H9 (cell line): Measurements from ENCODE around the gene ERRFI1. TPM values are rescaled to one million over a fixed set of nuclear protein-coding genes. Genes with fewer than 3 reads are reported as not detected.

Source experiments
- DNase-seq: peaks from one replicate; pipeline ENCODE4 v3.0.0-alpha.2; 2017
- H2AFZ ChIP-seq: one replicate; pipeline ENCODE4 v1.6.1; 2013; ENCODE audit warnings: mild to moderate bottlenecking, low read length, control low read depth, moderate library complexity
- H2AK5ac ChIP-seq: 2 replicates; pipeline ENCODE4 v1.6.1; 2013; ENCODE audit warnings: low read length, control low read depth, mixed read lengths; ENCODE audit not compliant: insufficient read length
- H2BK120ac ChIP-seq: one replicate; pipeline ENCODE4 v1.6.1; 2013; ENCODE audit warnings: low read depth, mild to moderate bottlenecking, low read length, control low read depth, inconsistent platforms; ENCODE audit not compliant: poor library complexity, severe bottlenecking
- H2BK12ac ChIP-seq: 2 replicates; pipeline ENCODE4 v1.6.1; 2013; ENCODE audit warnings: low read length, control low read depth, mixed read lengths, low read depth; ENCODE audit not compliant: insufficient read length
- H2BK15ac ChIP-seq: 2 replicates; pipeline ENCODE4 v1.6.1; 2013; ENCODE audit warnings: low read depth, low read length, control low read depth
- H2BK20ac ChIP-seq: one replicate; pipeline ENCODE4 v1.6.1; 2013; ENCODE audit warnings: low read depth, mild to moderate bottlenecking, low read length, control low read depth, inconsistent platforms; ENCODE audit not compliant: poor library complexity, severe bottlenecking
- H2BK5ac ChIP-seq: 2 replicates; pipeline ENCODE4 v1.6.1; 2013; ENCODE audit warnings: low read length, control low read depth, mixed read lengths; ENCODE audit not compliant: insufficient read length
- H3K14ac ChIP-seq: 2 replicates; pipeline ENCODE4 v1.6.1; 2013; ENCODE audit warnings: low read length, control low read depth; ENCODE audit not compliant: insufficient read depth
- H3K18ac ChIP-seq: 2 replicates; pipeline ENCODE4 v1.6.1; 2013; ENCODE audit warnings: low read depth, mild to moderate bottlenecking, mixed read lengths, low read length, control low read depth; ENCODE audit not compliant: insufficient read length
- H3K23ac ChIP-seq: 2 replicates; pipeline ENCODE4 v1.6.1; 2013; ENCODE audit warnings: low read length, control low read depth, mixed read lengths, low read depth; ENCODE audit not compliant: insufficient read length
- H3K23me2 ChIP-seq: 2 replicates; pipeline ENCODE4 v1.6.1; 2013; ENCODE audit warnings: low read depth, mild to moderate bottlenecking, mixed read lengths, low read length, control low read depth; ENCODE audit not compliant: insufficient read length, poor library complexity, severe bottlenecking
- H3K27ac ChIP-seq: 2 replicates; pipeline ENCODE4 v1.5.1; 2013; ENCODE audit warnings: low read length, control low read depth, mixed read lengths, low read depth; ENCODE audit not compliant: insufficient read length
- H3K27me3 ChIP-seq: 2 replicates; pipeline ENCODE4 v1.6.1; 2013; ENCODE audit warnings: low read length, control low read depth, inconsistent platforms; ENCODE audit not compliant: insufficient read depth
- H3K4ac ChIP-seq: 2 replicates; pipeline ENCODE4 v1.6.1; 2013; ENCODE audit warnings: low read depth, mild to moderate bottlenecking, control low read depth, inconsistent platforms, low read length, moderate library complexity
- H3K4me1 ChIP-seq: 2 replicates; pipeline ENCODE4 v1.6.1; 2013; ENCODE audit warnings: low read length, control low read depth, inconsistent platforms; ENCODE audit not compliant: insufficient read depth
- H3K4me2 ChIP-seq: 2 replicates; pipeline ENCODE4 v1.6.1; 2013; ENCODE audit warnings: low read length, control low read depth, mixed read lengths; ENCODE audit not compliant: insufficient read length, insufficient read depth
- H3K56ac ChIP-seq: 2 replicates; pipeline ENCODE4 v1.6.1; 2013; ENCODE audit warnings: low read depth, mild to moderate bottlenecking, mixed read lengths, low read length, control low read depth; ENCODE audit not compliant: insufficient read length
- H3K79me1 ChIP-seq: 2 replicates; pipeline ENCODE4 v1.6.1; 2013; ENCODE audit warnings: low read depth, mild to moderate bottlenecking, moderate library complexity, low read length, control low read depth, inconsistent platforms; ENCODE audit not compliant: insufficient read depth, poor library complexity, severe bottlenecking
- H3K79me2 ChIP-seq: 2 replicates; pipeline ENCODE4 v1.6.1; 2013; ENCODE audit warnings: low read length, control low read depth, inconsistent platforms; ENCODE audit not compliant: insufficient read depth
- H3K9ac ChIP-seq: 2 replicates; pipeline ENCODE4 v1.6.1; 2013; ENCODE audit warnings: low read length, control low read depth, mixed read lengths; ENCODE audit not compliant: insufficient read length; ENCODE audit errors: extremely low read depth
- H3K9me3 ChIP-seq: one replicate; pipeline ENCODE4 v1.6.1; 2013; ENCODE audit warnings: low read depth, low read length, inconsistent platforms; ENCODE audit not compliant: control insufficient read depth
- H3T11ph ChIP-seq: one replicate; pipeline ENCODE4 v1.6.1; 2013; ENCODE audit warnings: mild to moderate bottlenecking, low read length, control low read depth, inconsistent platforms
- H4K20me1 ChIP-seq: one replicate; pipeline ENCODE4 v1.6.1; 2013; ENCODE audit not compliant: control insufficient read depth, insufficient read length, insufficient read depth
- H4K5ac ChIP-seq: 2 replicates; pipeline ENCODE4 v1.6.1; 2013; ENCODE audit warnings: low read depth, mild to moderate bottlenecking, mixed read lengths, low read length, control low read depth; ENCODE audit not compliant: insufficient read length
- H4K8ac ChIP-seq: replicated peaks from 2 replicates; pipeline ENCODE4 v1.6.1; 2013; ENCODE audit warnings: low read length, control low read depth, mixed read lengths, low read depth; ENCODE audit not compliant: insufficient read length
- H4K91ac ChIP-seq: 2 replicates; pipeline ENCODE4 v1.6.1; 2013; ENCODE audit warnings: low read depth, mild to moderate bottlenecking, moderate library complexity, mixed read lengths, low read length, control low read depth; ENCODE audit not compliant: insufficient read length
- H3K27ac Mint-ChIP-seq, 3 experiments: 2 replicates in 2 of 3; 3 replicates in 1 of 3; pipeline ENCODE4 v1.8.0; 2020 to 2021; ENCODE audit warnings: mixed read lengths in 3 of 3, mild to moderate bottlenecking in 1 of 3, moderate library complexity in 1 of 3
- H3K27me3 Mint-ChIP-seq: 2 replicates; pipeline ENCODE4 v1.8.0; 2021; ENCODE audit warnings: low read depth, mild to moderate bottlenecking, moderate library complexity, mixed read lengths
- H3K36me3 Mint-ChIP-seq, 3 experiments: 2 replicates in 2 of 3; 3 replicates in 1 of 3; pipeline ENCODE4 v1.8.0; 2020 to 2021; ENCODE audit warnings: low read depth in 3 of 3, mixed read lengths in 3 of 3; ENCODE audit not compliant: insufficient read depth in 1 of 3
- H3K4me1 Mint-ChIP-seq, 2 experiments: 2 replicates each; pipeline ENCODE4 v1.8.0; 2020; ENCODE audit warnings: mixed read lengths in 2 of 2
- H3K4me3 Mint-ChIP-seq, 2 experiments: 2 replicates in 1 of 2; 3 replicates in 1 of 2; pipeline ENCODE4 v1.8.0; 2020 to 2021; ENCODE audit warnings: mild to moderate bottlenecking in 2 of 2, mixed read lengths in 2 of 2, moderate library complexity in 1 of 2
- H3K9me3 Mint-ChIP-seq, 2 experiments: 2 replicates in 1 of 2; 3 replicates in 1 of 2; pipeline ENCODE4 v1.8.0; 2020; ENCODE audit warnings: mild to moderate bottlenecking in 2 of 2, mixed read lengths in 2 of 2, moderate library complexity in 1 of 2
- WGBS: extraction: QIAGEN DNeasy Blood & Tissue Kit; methylation state at CpG from one replicate; pipeline ENCODE4 v1.1.7; 2013; ENCODE audit warnings: missing lambda C conversion rate, low lambda C conversion rate, mixed read lengths; ENCODE audit not compliant: insufficient read length; ENCODE audit errors: extremely low coverage; 5-methylcytosine and 5-hydroxymethylcytosine counted together
- total RNA-seq: library from RNA; stranded (reverse); gene quantifications from 2 replicates; pipeline ENCODE4 v1.2.1, GENCODE V29; 2021
- TF ChIP-seq, protein P1 (sequence below): fragments of 200-600 bp; sonication (generic); conservative IDR thresholded peaks from 3 replicates; pipeline ENCODE4 v1.8.0; 2021; ENCODE audit warnings: antibody characterized with exemption, mild to moderate bottlenecking

Gene ERRFI1
- total RNA-seq, 1 experiment from 2014 or later, result 20.8 TPM

DNA sequence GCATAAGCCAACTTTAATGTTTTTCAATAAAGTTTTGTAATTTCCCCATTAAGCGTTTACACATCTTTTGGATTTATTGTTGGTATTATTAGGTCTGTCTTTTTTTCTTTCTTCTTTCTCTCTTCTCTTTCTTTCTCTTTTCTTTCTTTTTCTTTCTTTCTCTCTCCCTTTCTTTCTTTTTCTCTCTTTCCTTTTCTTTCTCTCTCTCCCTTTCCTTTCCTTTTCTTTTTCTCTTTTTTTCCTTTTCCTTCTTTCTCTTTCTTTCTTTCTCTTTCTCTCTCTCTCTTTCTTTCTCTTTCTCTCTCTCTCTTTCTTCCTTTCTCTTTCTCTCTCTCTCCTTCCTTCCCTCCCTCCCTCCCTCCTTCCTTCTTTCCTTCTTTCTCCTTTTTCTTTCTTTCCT, 31.3 kb downstream of the ERRFI1 start:
- peaks cover 13 to 45% of the 10 kb centered on the region in 2 experiments for H3K4me1 Mint-ChIP-seq
- no CpG with 5 or more reads among the region's 1 CpG for WGBS

More for the DNA sequence above, 31.3 kb downstream of the ERRFI1 start:
- Histone ChIP-seq H2BK15ac (no peak overlapping the region), H4K91ac (no peak overlapping the region), H3K18ac (no peak overlapping the region), H2AFZ (no peak overlapping the region), H2BK120ac (no peak overlapping the region), H4K8ac (no peak overlapping the region), H3K9me3 (no peaks in the 10 kb centered on the region), H4K5ac (no peak overlapping the region), H3K23ac (no peak overlapping the region), H3K27me3 (no peaks in the 10 kb centered on the region), H3K23me2 (no peaks in the 10 kb centered on the region), H3K4me1 (no peaks in the 10 kb centered on the region), H2BK5ac (no peak overlapping the region), H4K20me1 (peaks cover 3% of the 10 kb centered on the region), H2BK20ac (no peak overlapping the region), H3T11ph (no peak overlapping the region), H3K79me2 (no peaks in the 10 kb centered on the region), H2BK12ac (no peak overlapping the region), H3K27ac (no peak overlapping the region), H3K4ac (no peak overlapping the region), H2AK5ac (no peak overlapping the region), H3K4me2 (no peak overlapping the region), H3K56ac (no peak overlapping the region), H3K79me1 (no peaks in the 10 kb centered on the region), H3K9ac (no peak overlapping the region), H3K14ac (no peak overlapping the region)
- no peak for DNase-seq
- H3K4me3 Mint-ChIP-seq, result no peak overlapping the region
- no peak overlapping the region for H3K27ac Mint-ChIP-seq
- H3K27me3 Mint-ChIP-seq, result no peaks in the 10 kb centered on the region; the same call in 1 of the 2 replicates
- H3K9me3 Mint-ChIP-seq, result peaks cover 3 to 12% of the 10 kb centered on the region in 2 experiments; a peak in 4 of 5 replicates
- TF ChIP-seq, protein P1, sequence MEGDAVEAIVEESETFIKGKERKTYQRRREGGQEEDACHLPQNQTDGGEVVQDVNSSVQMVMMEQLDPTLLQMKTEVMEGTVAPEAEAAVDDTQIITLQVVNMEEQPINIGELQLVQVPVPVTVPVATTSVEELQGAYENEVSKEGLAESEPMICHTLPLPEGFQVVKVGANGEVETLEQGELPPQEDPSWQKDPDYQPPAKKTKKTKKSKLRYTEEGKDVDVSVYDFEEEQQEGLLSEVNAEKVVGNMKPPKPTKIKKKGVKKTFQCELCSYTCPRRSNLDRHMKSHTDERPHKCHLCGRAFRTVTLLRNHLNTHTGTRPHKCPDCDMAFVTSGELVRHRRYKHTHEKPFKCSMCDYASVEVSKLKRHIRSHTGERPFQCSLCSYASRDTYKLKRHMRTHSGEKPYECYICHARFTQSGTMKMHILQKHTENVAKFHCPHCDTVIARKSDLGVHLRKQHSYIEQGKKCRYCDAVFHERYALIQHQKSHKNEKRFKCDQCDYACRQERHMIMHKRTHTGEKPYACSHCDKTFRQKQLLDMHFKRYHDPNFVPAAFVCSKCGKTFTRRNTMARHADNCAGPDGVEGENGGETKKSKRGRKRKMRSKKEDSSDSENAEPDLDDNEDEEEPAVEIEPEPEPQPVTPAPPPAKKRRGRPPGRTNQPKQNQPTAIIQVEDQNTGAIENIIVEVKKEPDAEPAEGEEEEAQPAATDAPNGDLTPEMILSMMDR, result no peak
- peaks cover 15 to 23% (median 22%) of the 10 kb centered on the region in 3 experiments for H3K36me3 Mint-ChIP-seq
